WTC11 (cell line): ENCODE measurements around the gene CTTNBP2. TPM values are rescaled to one million over a fixed set of nuclear protein-coding genes. Genes with fewer than 3 reads are reported as not detected.

Experiments used
- ATAC-seq: fragments of 200-7000 bp; cut with Tn5 transposase; 2 replicates; pipeline ENCODE4 v1.10.0; 2021; ENCODE audit warnings: mild to moderate bottlenecking, moderate library complexity
- CTCF ChIA-PET: fragments of 300-600 bp; sonication (Branson Sonifier 250); formaldehyde crosslinking; loops from one replicate; lab custom pipeline; 2021; ENCODE audit warnings: antibody characterized with exemption; lab: Charles Lee
- POLR2A ChIA-PET: fragments of 350-600 bp; sonication (Branson Sonifier 250); formaldehyde crosslinking; loops from one replicate; lab custom pipeline; 2021; ENCODE audit warnings: antibody characterized with exemption; lab: Charles Lee
- DNase-seq: peaks from one replicate; pipeline ENCODE4 v3.0.0; 2021; ENCODE audit warnings: low spot score
- H3K27ac Mint-ChIP-seq: 2 replicates; pipeline ENCODE4 v1.8.0; 2021; ENCODE audit warnings: mixed read lengths
- H3K27me3 Mint-ChIP-seq: 2 replicates; pipeline ENCODE4 v1.8.0; 2021; ENCODE audit warnings: low read depth, mild to moderate bottlenecking, moderate library complexity, mixed read lengths
- H3K36me3 Mint-ChIP-seq: 2 replicates; pipeline ENCODE4 v1.8.0; 2021; ENCODE audit warnings: mixed read lengths
- H3K4me1 Mint-ChIP-seq: 2 replicates; pipeline ENCODE4 v1.8.0; 2022; ENCODE audit warnings: mixed read lengths
- H3K4me3 Mint-ChIP-seq: 2 replicates; pipeline ENCODE4 v1.8.0; 2021; ENCODE audit warnings: mild to moderate bottlenecking, moderate library complexity, mixed read lengths
- H3K9me3 Mint-ChIP-seq: 2 replicates; pipeline ENCODE4 v1.8.0; 2021; ENCODE audit warnings: mixed read lengths
- AFF4 ChIP-seq: sonication (generic); formaldehyde crosslinking; IDR thresholded peaks from 2 replicates; pipeline ENCODE4 v1.8.1; 2023; ENCODE audit warnings: mild to moderate bottlenecking, missing genetic modification reagents, borderline replicate concordance
- ATF1 ChIP-seq: sonication (generic); formaldehyde crosslinking; IDR thresholded peaks from 2 replicates; pipeline ENCODE4 v1.8.1; 2023; ENCODE audit warnings: mild to moderate bottlenecking, moderate library complexity, missing genetic modification reagents
- EMX1 ChIP-seq: fragments of 250-450 bp; sonication (Bioruptor Pico); IDR thresholded peaks from 2 replicates; pipeline ENCODE4 v1.8.0; 2021; ENCODE audit warnings: mild to moderate bottlenecking
- ETV6 ChIP-seq: sonication (generic); formaldehyde crosslinking; IDR thresholded peaks from 2 replicates; pipeline ENCODE4 v1.8.1; 2022; ENCODE audit warnings: mild to moderate bottlenecking, missing genetic modification reagents
- GABPB1 ChIP-seq: sonication (generic); formaldehyde crosslinking; IDR thresholded peaks from 2 replicates; pipeline ENCODE4 v1.8.1; 2023; ENCODE audit warnings: mild to moderate bottlenecking, missing genetic modification reagents
- GRHL2 ChIP-seq: fragments of 250-450 bp; sonication (Bioruptor Pico); IDR thresholded peaks from 2 replicates; pipeline ENCODE4 v1.8.0; 2022; ENCODE audit warnings: mild to moderate bottlenecking, moderate library complexity; ENCODE audit not compliant: insufficient replicate concordance, severe bottlenecking
- NR1H2 ChIP-seq: sonication (generic); formaldehyde crosslinking; IDR thresholded peaks from 2 replicates; pipeline ENCODE4 v1.9.0; 2021; ENCODE audit warnings: mild to moderate bottlenecking, moderate library complexity, missing genetic modification reagents
- SOX15 ChIP-seq: fragments of 250-450 bp; sonication (Bioruptor Pico); IDR thresholded peaks from 2 replicates; pipeline ENCODE4 v1.9.0; 2021; ENCODE audit warnings: mild to moderate bottlenecking
- TCF7 ChIP-seq: sonication (generic); formaldehyde crosslinking; IDR thresholded peaks from 2 replicates; pipeline ENCODE4 v1.8.0; 2022; ENCODE audit warnings: mild to moderate bottlenecking, low read depth, missing genetic modification reagents, moderate library complexity
- TEAD1 ChIP-seq: sonication (generic); formaldehyde crosslinking; IDR thresholded peaks from 2 replicates; pipeline ENCODE4 v1.8.0; 2022; ENCODE audit warnings: mild to moderate bottlenecking, missing genetic modification reagents
- ZBTB43 ChIP-seq: sonication (generic); formaldehyde crosslinking; IDR thresholded peaks from 2 replicates; pipeline ENCODE4 v1.8.1; 2023; ENCODE audit warnings: mild to moderate bottlenecking, missing genetic modification reagents
- ZNF232 ChIP-seq: sonication (generic); formaldehyde crosslinking; IDR thresholded peaks from 2 replicates; pipeline ENCODE4 v1.8.0; 2022; ENCODE audit warnings: mild to moderate bottlenecking, missing genetic modification reagents
- ZNF263 ChIP-seq: sonication (generic); formaldehyde crosslinking; IDR thresholded peaks from 2 replicates; pipeline ENCODE4 v1.8.1; 2022; ENCODE audit warnings: low read depth, mild to moderate bottlenecking, moderate library complexity, missing genetic modification reagents
- ZNF396 ChIP-seq: fragments of 250-450 bp; sonication (Bioruptor Pico); IDR thresholded peaks from 2 replicates; pipeline ENCODE4 v1.8.0; 2021; ENCODE audit warnings: mild to moderate bottlenecking, moderate library complexity, borderline replicate concordance
- ZNF532 ChIP-seq: fragments of 250-450 bp; sonication (Bioruptor Pico); IDR thresholded peaks from 2 replicates; pipeline ENCODE4 v1.9.0; 2021; ENCODE audit warnings: mild to moderate bottlenecking, borderline replicate concordance
- total RNA-seq: library from RNA; stranded (reverse); gene quantifications from 3 replicates; pipeline ENCODE4 v1.2.3, GENCODE V29; 2021
- TF ChIP-seq, protein P1 (sequence below): fragments of 200-600 bp; IDR thresholded peaks from 2 replicates; pipeline ENCODE4 v1.8.0; 2022; ENCODE audit warnings: antibody characterized with exemption
- TF ChIP-seq, protein P2 (sequence below): sonication (generic); formaldehyde crosslinking; IDR thresholded peaks from 2 replicates; pipeline ENCODE4 v1.8.0; 2023; ENCODE audit warnings: missing genetic modification reagents

CTTNBP2 gene
- total RNA-seq, 1 experiment from 2014 or later, result 22.1 TPM

DNA sequence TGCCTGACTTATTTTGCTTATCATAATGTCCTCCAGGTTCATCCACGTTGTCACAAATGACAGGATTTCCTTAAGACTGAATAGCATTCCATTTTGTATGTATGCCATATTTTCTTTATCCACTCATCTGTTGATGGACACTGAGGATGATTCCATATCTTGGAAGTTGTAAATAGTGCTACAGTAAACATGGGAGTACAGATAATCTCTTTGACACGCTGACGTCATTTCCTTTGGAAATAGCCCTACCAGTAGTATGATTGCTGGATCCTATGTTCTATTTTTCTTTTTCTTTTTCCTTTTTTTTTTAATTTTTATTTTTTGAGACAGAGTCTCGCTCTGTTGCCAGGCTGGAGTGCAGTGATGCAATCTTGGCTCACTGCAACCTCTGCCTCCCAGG lies 167.6 kb downstream of the CTTNBP2 start:
- Mint-ChIP-seq H3K9me3 (peaks cover 10% of the 10 kb centered on the region), H3K27me3 (no peaks in the 10 kb centered on the region)
- TF ChIP-seq ETV6 (CRISPR knock-in tag), result no peak
- TF ChIP-seq ZNF532 (CRISPR knock-in tag), result no peak
- TF ChIP-seq, all 79 proteins: peak for 0
- H3K27ac Mint-ChIP-seq, result no peak overlapping the region
- ATAC-seq, result no peak
- no peak overlapping the region for H3K4me3 Mint-ChIP-seq
- H3K4me1 Mint-ChIP-seq, result peaks cover 15% of the 10 kb centered on the region
- peaks cover 2% of the 10 kb centered on the region; the same call in 1 of the 2 replicates for H3K36me3 Mint-ChIP-seq
- DNase-seq, result no peak
- ChIA-PET POLR2A (no interaction called here), CTCF (no interaction called here)

GRCh38 chr7:117704063-117704462 lies 169.2 kb downstream of the CTTNBP2 start:
- Mint-ChIP-seq H3K27me3 (no peaks in the 10 kb centered on the region), H3K4me3 (no peak overlapping the region), H3K4me1 (peaks cover 15% of the 10 kb centered on the region), H3K27ac (no peak overlapping the region; the same call in 1 of the 2 replicates), H3K9me3 (peaks cover 10% of the 10 kb centered on the region), H3K36me3 (peaks cover 2% of the 10 kb centered on the region; the same call in 1 of the 2 replicates)
- TF ChIP-seq, protein P1, sequence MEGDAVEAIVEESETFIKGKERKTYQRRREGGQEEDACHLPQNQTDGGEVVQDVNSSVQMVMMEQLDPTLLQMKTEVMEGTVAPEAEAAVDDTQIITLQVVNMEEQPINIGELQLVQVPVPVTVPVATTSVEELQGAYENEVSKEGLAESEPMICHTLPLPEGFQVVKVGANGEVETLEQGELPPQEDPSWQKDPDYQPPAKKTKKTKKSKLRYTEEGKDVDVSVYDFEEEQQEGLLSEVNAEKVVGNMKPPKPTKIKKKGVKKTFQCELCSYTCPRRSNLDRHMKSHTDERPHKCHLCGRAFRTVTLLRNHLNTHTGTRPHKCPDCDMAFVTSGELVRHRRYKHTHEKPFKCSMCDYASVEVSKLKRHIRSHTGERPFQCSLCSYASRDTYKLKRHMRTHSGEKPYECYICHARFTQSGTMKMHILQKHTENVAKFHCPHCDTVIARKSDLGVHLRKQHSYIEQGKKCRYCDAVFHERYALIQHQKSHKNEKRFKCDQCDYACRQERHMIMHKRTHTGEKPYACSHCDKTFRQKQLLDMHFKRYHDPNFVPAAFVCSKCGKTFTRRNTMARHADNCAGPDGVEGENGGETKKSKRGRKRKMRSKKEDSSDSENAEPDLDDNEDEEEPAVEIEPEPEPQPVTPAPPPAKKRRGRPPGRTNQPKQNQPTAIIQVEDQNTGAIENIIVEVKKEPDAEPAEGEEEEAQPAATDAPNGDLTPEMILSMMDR, result no peak
- TF ChIP-seq NR1H2 (CRISPR knock-in tag) (no peak), ATF1 (no peak), EMX1 (CRISPR knock-in tag) (no peak), ZBTB43 (CRISPR knock-in tag) (no peak), TCF7 (CRISPR knock-in tag) (no peak), GRHL2 (no peak), ZNF396 (no peak), SOX15 (no peak)
- CTCF ChIA-PET, result interaction anchor here (1.2 kb wide), 1 partner anchor 12 kb away, joined by 4 read pairs; no protein-coding TSS in a partner anchor
- DNase-seq (no peak), ATAC-seq (no peak)
- POLR2A ChIA-PET, result no interaction called here

- H3K36me3 Mint-ChIP-seq, result no peaks in the 10 kb centered on the region
- no peak for ATAC-seq
- TF ChIP-seq ZNF232 (CRISPR knock-in tag), result no peak
- TF ChIP-seq ZNF263 (CRISPR knock-in tag), result no peak
- TF ChIP-seq TEAD1 (CRISPR knock-in tag), result no peak
- no peak for TF ChIP-seq ZNF396
- TF ChIP-seq AFF4 (CRISPR knock-in tag), result no peak
- TF ChIP-seq, protein P2, sequence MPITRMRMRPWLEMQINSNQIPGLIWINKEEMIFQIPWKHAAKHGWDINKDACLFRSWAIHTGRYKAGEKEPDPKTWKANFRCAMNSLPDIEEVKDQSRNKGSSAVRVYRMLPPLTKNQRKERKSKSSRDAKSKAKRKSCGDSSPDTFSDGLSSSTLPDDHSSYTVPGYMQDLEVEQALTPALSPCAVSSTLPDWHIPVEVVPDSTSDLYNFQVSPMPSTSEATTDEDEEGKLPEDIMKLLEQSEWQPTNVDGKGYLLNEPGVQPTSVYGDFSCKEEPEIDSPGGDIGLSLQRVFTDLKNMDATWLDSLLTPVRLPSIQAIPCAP (CRISPR knock-in tag), result no peak
- TF ChIP-seq, protein P1, result no peak
- no peak for TF ChIP-seq SOX15
- no peak for TF ChIP-seq GABPB1 (CRISPR knock-in tag)
Measured at GRCh38 chr7:117698018-117698417, 175.2 kb downstream of the CTTNBP2 start.

More at GRCh38 chr7:117698018-117698417, 175.2 kb downstream of the CTTNBP2 start:
- Mint-ChIP-seq H3K27ac (no peak overlapping the region), H3K4me3 (no peak overlapping the region), H3K4me1 (peaks cover 2% of the 10 kb centered on the region; the same call in 1 of the 2 replicates), H3K9me3 (0 out of 2 replicates have a peak, but pooled peaks cover 10% of the 10 kb centered on the region), H3K27me3 (no peaks in the 10 kb centered on the region)
- CTCF ChIA-PET, result no interaction called here
- POLR2A ChIA-PET, result no interaction called here
- no peak for DNase-seq
